Smooth muscle cell of the brain vasculature (primary cell): ENCODE results near the gene CACNG5.

Experiments
- DNase-seq: peaks from one replicate; pipeline ENCODE4 v3.0.0-alpha.2; 2012; ENCODE audit warnings: low read depth, low spot score

The CACNG5 gene

GRCh38 chr17:66826856-66827255 lies 8.1 kb upstream of the CACNG5 start:
- DNase-seq: no peak

GRCh38 chr17:66829386-66829864 lies 5.5 kb upstream of the CACNG5 start:
- DNase-seq: peak; percentile 47

GRCh38 chr17:66829883-66830282 lies 5.0 kb upstream of the CACNG5 start:
- DNase-seq: no peak

- no peak for DNase-seq
Measured at GRCh38 chr17:66830451-66830850, 4.5 kb upstream of the CACNG5 start.

GRCh38 chr17:66831383-66832210 lies 3.3 kb upstream of the CACNG5 start:
- DNase-seq: no peak

GRCh38 chr17:66833201-66833600 lies 1.7 kb upstream of the CACNG5 start:
- DNase-seq: no peak

GRCh38 chr17:66834426-66834918 lies 445 bp upstream of the CACNG5 start:
- DNase-seq: no peak

- DNase-seq: no peak
Measured at GRCh38 chr17:66835476-66835875, 559 bp downstream of the CACNG5 start.

- no peak for DNase-seq
Measured at GRCh38 chr17:66836063-66837005, 1.4 kb downstream of the CACNG5 start.

GRCh38 chr17:66837226-66837625 lies 2.3 kb downstream of the CACNG5 start:
- DNase-seq: no peak

GRCh38 chr17:66837885-66838665 lies 3.2 kb downstream of the CACNG5 start:
- DNase-seq: no peak

GRCh38 chr17:66839616-66840015 lies 4.7 kb downstream of the CACNG5 start:
- DNase-seq: no peak

GRCh38 chr17:66840061-66840460 lies 5.1 kb downstream of the CACNG5 start:
- DNase-seq: no peak

- DNase-seq: no peak
Measured at GRCh38 chr17:66841328-66841727, 6.4 kb downstream of the CACNG5 start.

GRCh38 chr17:66841744-66842143 lies 6.8 kb downstream of the CACNG5 start:
- no peak for DNase-seq

GRCh38 chr17:66842505-66842904 lies 7.6 kb downstream of the CACNG5 start:
- DNase-seq: no peak

- no peak for DNase-seq
Measured at GRCh38 chr17:66842959-66843358, 8.0 kb downstream of the CACNG5 start.

- no peak for DNase-seq
Measured at GRCh38 chr17:66843627-66844026, 8.7 kb downstream of the CACNG5 start.

GRCh38 chr17:66847704-66848103 lies 12.8 kb downstream of the CACNG5 start:
- no peak for DNase-seq

GRCh38 chr17:66848496-66848895 lies 13.6 kb downstream of the CACNG5 start:
- DNase-seq: no peak

- DNase-seq: no peak
Measured at GRCh38 chr17:66849032-66849655, 14.2 kb downstream of the CACNG5 start.
